H9 (cell line): ENCODE data around the gene GATC. TPM values are rescaled to one million over a fixed set of nuclear protein-coding genes. Genes with fewer than 3 reads are reported as not detected.
A peak's percentile ranks its signal among the peaks of the same experiment; 100 is the strongest.

Experiments
- DNase-seq: peaks from one replicate; pipeline ENCODE4 v3.0.0-alpha.2; 2017
- H2AFZ ChIP-seq: one replicate; pipeline ENCODE4 v1.6.1; 2013; ENCODE audit warnings: mild to moderate bottlenecking, low read length, control low read depth, moderate library complexity
- H2AK5ac ChIP-seq: 2 replicates; pipeline ENCODE4 v1.6.1; 2013; ENCODE audit warnings: low read length, control low read depth, mixed read lengths; ENCODE audit not compliant: insufficient read length
- H2BK120ac ChIP-seq: one replicate; pipeline ENCODE4 v1.6.1; 2013; ENCODE audit warnings: low read depth, mild to moderate bottlenecking, low read length, control low read depth, inconsistent platforms; ENCODE audit not compliant: poor library complexity, severe bottlenecking
- H2BK12ac ChIP-seq: 2 replicates; pipeline ENCODE4 v1.6.1; 2013; ENCODE audit warnings: low read length, control low read depth, mixed read lengths, low read depth; ENCODE audit not compliant: insufficient read length
- H2BK15ac ChIP-seq: 2 replicates; pipeline ENCODE4 v1.6.1; 2013; ENCODE audit warnings: low read depth, low read length, control low read depth
- H2BK20ac ChIP-seq: one replicate; pipeline ENCODE4 v1.6.1; 2013; ENCODE audit warnings: low read depth, mild to moderate bottlenecking, low read length, control low read depth, inconsistent platforms; ENCODE audit not compliant: poor library complexity, severe bottlenecking
- H2BK5ac ChIP-seq: 2 replicates; pipeline ENCODE4 v1.6.1; 2013; ENCODE audit warnings: low read length, control low read depth, mixed read lengths; ENCODE audit not compliant: insufficient read length
- H3K14ac ChIP-seq: 2 replicates; pipeline ENCODE4 v1.6.1; 2013; ENCODE audit warnings: low read length, control low read depth; ENCODE audit not compliant: insufficient read depth
- H3K18ac ChIP-seq: 2 replicates; pipeline ENCODE4 v1.6.1; 2013; ENCODE audit warnings: low read depth, mild to moderate bottlenecking, mixed read lengths, low read length, control low read depth; ENCODE audit not compliant: insufficient read length
- H3K23ac ChIP-seq: 2 replicates; pipeline ENCODE4 v1.6.1; 2013; ENCODE audit warnings: low read length, control low read depth, mixed read lengths, low read depth; ENCODE audit not compliant: insufficient read length
- H3K23me2 ChIP-seq: 2 replicates; pipeline ENCODE4 v1.6.1; 2013; ENCODE audit warnings: low read depth, mild to moderate bottlenecking, mixed read lengths, low read length, control low read depth; ENCODE audit not compliant: insufficient read length, poor library complexity, severe bottlenecking
- H3K27ac ChIP-seq: 2 replicates; pipeline ENCODE4 v1.5.1; 2013; ENCODE audit warnings: low read length, control low read depth, mixed read lengths, low read depth; ENCODE audit not compliant: insufficient read length
- H3K27me3 ChIP-seq: 2 replicates; pipeline ENCODE4 v1.6.1; 2013; ENCODE audit warnings: low read length, control low read depth, inconsistent platforms; ENCODE audit not compliant: insufficient read depth
- H3K4ac ChIP-seq: 2 replicates; pipeline ENCODE4 v1.6.1; 2013; ENCODE audit warnings: low read depth, mild to moderate bottlenecking, control low read depth, inconsistent platforms, low read length, moderate library complexity
- H3K4me1 ChIP-seq: 2 replicates; pipeline ENCODE4 v1.6.1; 2013; ENCODE audit warnings: low read length, control low read depth, inconsistent platforms; ENCODE audit not compliant: insufficient read depth
- H3K4me2 ChIP-seq: 2 replicates; pipeline ENCODE4 v1.6.1; 2013; ENCODE audit warnings: low read length, control low read depth, mixed read lengths; ENCODE audit not compliant: insufficient read length, insufficient read depth
- H3K56ac ChIP-seq: 2 replicates; pipeline ENCODE4 v1.6.1; 2013; ENCODE audit warnings: low read depth, mild to moderate bottlenecking, mixed read lengths, low read length, control low read depth; ENCODE audit not compliant: insufficient read length
- H3K79me1 ChIP-seq: 2 replicates; pipeline ENCODE4 v1.6.1; 2013; ENCODE audit warnings: low read depth, mild to moderate bottlenecking, moderate library complexity, low read length, control low read depth, inconsistent platforms; ENCODE audit not compliant: insufficient read depth, poor library complexity, severe bottlenecking
- H3K79me2 ChIP-seq: 2 replicates; pipeline ENCODE4 v1.6.1; 2013; ENCODE audit warnings: low read length, control low read depth, inconsistent platforms; ENCODE audit not compliant: insufficient read depth
- H3K9ac ChIP-seq: 2 replicates; pipeline ENCODE4 v1.6.1; 2013; ENCODE audit warnings: low read length, control low read depth, mixed read lengths; ENCODE audit not compliant: insufficient read length; ENCODE audit errors: extremely low read depth
- H3K9me3 ChIP-seq: one replicate; pipeline ENCODE4 v1.6.1; 2013; ENCODE audit warnings: low read depth, low read length, inconsistent platforms; ENCODE audit not compliant: control insufficient read depth
- H3T11ph ChIP-seq: one replicate; pipeline ENCODE4 v1.6.1; 2013; ENCODE audit warnings: mild to moderate bottlenecking, low read length, control low read depth, inconsistent platforms
- H4K20me1 ChIP-seq: one replicate; pipeline ENCODE4 v1.6.1; 2013; ENCODE audit not compliant: control insufficient read depth, insufficient read length, insufficient read depth
- H4K5ac ChIP-seq: 2 replicates; pipeline ENCODE4 v1.6.1; 2013; ENCODE audit warnings: low read depth, mild to moderate bottlenecking, mixed read lengths, low read length, control low read depth; ENCODE audit not compliant: insufficient read length
- H4K8ac ChIP-seq: replicated peaks from 2 replicates; pipeline ENCODE4 v1.6.1; 2013; ENCODE audit warnings: low read length, control low read depth, mixed read lengths, low read depth; ENCODE audit not compliant: insufficient read length
- H4K91ac ChIP-seq: 2 replicates; pipeline ENCODE4 v1.6.1; 2013; ENCODE audit warnings: low read depth, mild to moderate bottlenecking, moderate library complexity, mixed read lengths, low read length, control low read depth; ENCODE audit not compliant: insufficient read length
- H3K27ac Mint-ChIP-seq, 3 experiments: 2 replicates in 2 of 3; 3 replicates in 1 of 3; pipeline ENCODE4 v1.8.0; 2020 to 2021; ENCODE audit warnings: mixed read lengths in 3 of 3, mild to moderate bottlenecking in 1 of 3, moderate library complexity in 1 of 3
- H3K27me3 Mint-ChIP-seq: 2 replicates; pipeline ENCODE4 v1.8.0; 2021; ENCODE audit warnings: low read depth, mild to moderate bottlenecking, moderate library complexity, mixed read lengths
- H3K36me3 Mint-ChIP-seq, 3 experiments: 2 replicates in 2 of 3; 3 replicates in 1 of 3; pipeline ENCODE4 v1.8.0; 2020 to 2021; ENCODE audit warnings: low read depth in 3 of 3, mixed read lengths in 3 of 3; ENCODE audit not compliant: insufficient read depth in 1 of 3
- H3K4me1 Mint-ChIP-seq, 2 experiments: 2 replicates each; pipeline ENCODE4 v1.8.0; 2020; ENCODE audit warnings: mixed read lengths in 2 of 2
- H3K4me3 Mint-ChIP-seq, 2 experiments: 2 replicates in 1 of 2; 3 replicates in 1 of 2; pipeline ENCODE4 v1.8.0; 2020 to 2021; ENCODE audit warnings: mild to moderate bottlenecking in 2 of 2, mixed read lengths in 2 of 2, moderate library complexity in 1 of 2
- H3K9me3 Mint-ChIP-seq, 2 experiments: 2 replicates in 1 of 2; 3 replicates in 1 of 2; pipeline ENCODE4 v1.8.0; 2020; ENCODE audit warnings: mild to moderate bottlenecking in 2 of 2, mixed read lengths in 2 of 2, moderate library complexity in 1 of 2
- WGBS: extraction: QIAGEN DNeasy Blood & Tissue Kit; methylation state at CpG from one replicate; pipeline ENCODE4 v1.1.7; 2013; ENCODE audit warnings: missing lambda C conversion rate, low lambda C conversion rate, mixed read lengths; ENCODE audit not compliant: insufficient read length; ENCODE audit errors: extremely low coverage; 5-methylcytosine and 5-hydroxymethylcytosine counted together
- total RNA-seq: library from RNA; stranded (reverse); gene quantifications from 2 replicates; pipeline ENCODE4 v1.2.1, GENCODE V29; 2021
- TF ChIP-seq, protein P1 (sequence below): fragments of 200-600 bp; sonication (generic); conservative IDR thresholded peaks from 3 replicates; pipeline ENCODE4 v1.8.0; 2021; ENCODE audit warnings: antibody characterized with exemption, mild to moderate bottlenecking

The GATC gene
- total RNA-seq, 1 experiment from 2014 or later: 25.9 TPM

DNA sequence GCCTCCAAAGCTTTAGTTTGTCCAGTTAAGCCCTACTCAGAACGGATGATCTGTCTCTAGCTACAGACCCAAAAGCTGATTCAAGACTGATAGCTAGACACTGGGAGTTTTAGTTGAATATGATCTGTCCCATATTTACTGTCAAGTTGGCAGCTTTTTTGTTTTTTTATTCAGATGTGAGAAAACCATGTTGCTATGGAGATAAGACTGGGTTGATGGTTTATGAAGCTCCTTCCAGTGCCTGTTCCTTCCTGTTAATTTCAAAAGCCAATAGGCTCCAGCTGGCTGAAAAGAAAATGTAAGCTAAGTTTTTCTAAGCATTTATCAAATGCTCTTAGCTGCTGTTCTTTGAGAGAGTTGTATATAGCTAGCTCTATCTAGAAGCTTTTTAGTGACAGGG lies 54.3 kb downstream of the GATC start:
- Histone ChIP-seq H3K23ac (no peak overlapping the region), H3K14ac (no peak overlapping the region), H4K8ac (no peak overlapping the region), H3K4me2 (no peak overlapping the region), H3K23me2 (peaks cover 7% of the 10 kb centered on the region), H4K5ac (no peak overlapping the region), H3K9ac (no peak overlapping the region), H3K27me3 (no peaks in the 10 kb centered on the region), H3K9me3 (no peaks in the 10 kb centered on the region), H2BK20ac (no peak overlapping the region), H3K18ac (no peak overlapping the region), H3K27ac (no peak overlapping the region), H3K56ac (no peak overlapping the region), H4K20me1 (no peaks in the 10 kb centered on the region), H2BK120ac (no peak overlapping the region), H2BK5ac (no peak overlapping the region), H4K91ac (no peak overlapping the region), H3K4ac (no peak overlapping the region), H3K79me2 (peaks cover 10% of the 10 kb centered on the region; the same call in 1 of the 2 replicates), H2AK5ac (no peak overlapping the region), H3T11ph (no peak overlapping the region), H3K4me1 (peaks cover 4% of the 10 kb centered on the region), H3K79me1 (peaks cover 3% of the 10 kb centered on the region), H2BK12ac (no peak overlapping the region), H2BK15ac (no peak overlapping the region), H2AFZ (no peak overlapping the region)
- WGBS: no CpG with 5 or more reads among the region's 1 CpG
- Mint-ChIP-seq H3K9me3 (no peaks in the 10 kb centered on the region), H3K4me1 (peaks cover 30 to 34% of the 10 kb centered on the region in 2 experiments), H3K27ac (peak overlapping the region in 1 of 3 experiments; percentile 39; a peak in 1 of 7 replicates), H3K36me3 (peaks cover 24 to 65% (median 50%) of the 10 kb centered on the region in 3 experiments; a peak in 6 of 7 replicates), H3K27me3 (no peaks in the 10 kb centered on the region), H3K4me3 (no peak overlapping the region)
- TF ChIP-seq, protein P1, sequence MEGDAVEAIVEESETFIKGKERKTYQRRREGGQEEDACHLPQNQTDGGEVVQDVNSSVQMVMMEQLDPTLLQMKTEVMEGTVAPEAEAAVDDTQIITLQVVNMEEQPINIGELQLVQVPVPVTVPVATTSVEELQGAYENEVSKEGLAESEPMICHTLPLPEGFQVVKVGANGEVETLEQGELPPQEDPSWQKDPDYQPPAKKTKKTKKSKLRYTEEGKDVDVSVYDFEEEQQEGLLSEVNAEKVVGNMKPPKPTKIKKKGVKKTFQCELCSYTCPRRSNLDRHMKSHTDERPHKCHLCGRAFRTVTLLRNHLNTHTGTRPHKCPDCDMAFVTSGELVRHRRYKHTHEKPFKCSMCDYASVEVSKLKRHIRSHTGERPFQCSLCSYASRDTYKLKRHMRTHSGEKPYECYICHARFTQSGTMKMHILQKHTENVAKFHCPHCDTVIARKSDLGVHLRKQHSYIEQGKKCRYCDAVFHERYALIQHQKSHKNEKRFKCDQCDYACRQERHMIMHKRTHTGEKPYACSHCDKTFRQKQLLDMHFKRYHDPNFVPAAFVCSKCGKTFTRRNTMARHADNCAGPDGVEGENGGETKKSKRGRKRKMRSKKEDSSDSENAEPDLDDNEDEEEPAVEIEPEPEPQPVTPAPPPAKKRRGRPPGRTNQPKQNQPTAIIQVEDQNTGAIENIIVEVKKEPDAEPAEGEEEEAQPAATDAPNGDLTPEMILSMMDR: no peak
- no peak for DNase-seq
